CD4-positive, CD25-positive, alpha-beta regulatory T cell (primary cell): ENCODE results near the gene NAA20. TPM values are rescaled to one million over a fixed set of nuclear protein-coding genes. Genes with fewer than 3 reads are reported as not detected.

Source experiments
- ATAC-seq, 2 donors: fragments of 150-1000 bp; cut with Tn5 transposase; one replicate each; pipeline ENCODE4 v1.10.0; 2021; ENCODE audit warnings: low read depth in 2 of 2, moderate number of reproducible peaks in 2 of 2, moderate library complexity in 1 of 2
- DNase-seq, 3 donors: peaks; one replicate each; pipeline versions ENCODE4 v3.0.0 to v3.0.0-alpha.2; 2012 to 2022; ENCODE audit warnings: mixed read lengths in 1 of 3
- H3K27ac ChIP-seq: one replicate; pipeline ENCODE4 v1.7.0; 2013; ENCODE audit warnings: mild to moderate bottlenecking, low read length; ENCODE audit not compliant: insufficient read depth, poor library complexity, severe bottlenecking
- H3K27me3 ChIP-seq: one replicate; pipeline ENCODE4 v1.7.0; 2013; ENCODE audit warnings: low read length; ENCODE audit not compliant: control insufficient read depth, insufficient read depth
- H3K36me3 ChIP-seq: one replicate; pipeline ENCODE4 v1.7.0; 2013; ENCODE audit warnings: mild to moderate bottlenecking, low read length, moderate library complexity; ENCODE audit not compliant: control insufficient read depth, insufficient read depth
- H3K4me1 ChIP-seq: 2 replicates; pipeline ENCODE4 v1.7.0; 2013; ENCODE audit warnings: mild to moderate bottlenecking, low read length; ENCODE audit not compliant: insufficient read depth, control insufficient read depth, poor library complexity, severe bottlenecking
- H3K4me3 ChIP-seq: one replicate; pipeline ENCODE4 v1.7.0; 2013; ENCODE audit warnings: low read depth, mild to moderate bottlenecking, low read length, moderate library complexity
- H3K9me3 ChIP-seq, 2 experiments: 1 replicate in 1 of 2; 2 replicates in 1 of 2; pipeline ENCODE4 v1.7.0; 2013; ENCODE audit warnings: low read length in 2 of 2, mild to moderate bottlenecking in 1 of 2, moderate library complexity in 1 of 2; ENCODE audit not compliant: control insufficient read depth in 2 of 2
- H3K27ac Mint-ChIP-seq, 3 donors: one replicate each; pipeline ENCODE4 v1.8.0; 2020 to 2022; ENCODE audit warnings: mild to moderate bottlenecking in 3 of 3, mixed read lengths in 3 of 3, moderate library complexity in 2 of 3
- H3K27me3 Mint-ChIP-seq: one replicate; pipeline ENCODE4 v1.8.0; 2022; ENCODE audit warnings: mild to moderate bottlenecking, mixed read lengths
- H3K36me3 Mint-ChIP-seq: one replicate; pipeline ENCODE4 v1.8.0; 2020; ENCODE audit warnings: mixed read lengths
- H3K4me1 Mint-ChIP-seq, 4 donors: one replicate each; pipeline ENCODE4 v1.8.0; 2020 to 2022; ENCODE audit warnings: mixed read lengths in 4 of 4, mild to moderate bottlenecking in 1 of 4
- H3K4me3 Mint-ChIP-seq, 4 donors: one replicate each; pipeline ENCODE4 v1.8.0; 2020 to 2022; ENCODE audit warnings: mild to moderate bottlenecking in 4 of 4, mixed read lengths in 4 of 4, moderate library complexity in 3 of 4
- H3K9me3 Mint-ChIP-seq, 7 donors: one replicate each; pipeline ENCODE4 v1.8.0; 2020 to 2022; ENCODE audit warnings: mixed read lengths in 7 of 7, mild to moderate bottlenecking in 3 of 7, moderate library complexity in 2 of 7
- polyA plus RNA-seq, 4 donors: library from polyadenylated mRNA; unstranded; fragments of 300-500 nt; fragmentation: Illumina TruSeq; gene quantifications; one replicate each; pipeline ENCODE4 v1.2.3, GENCODE V29; 2021
- total RNA-seq: library from RNA; stranded (reverse); gene quantifications from one replicate; pipeline ENCODE4 v1.2.3, GENCODE V29; 2022

The NAA20 gene
- total and polyA plus RNA-seq, 5 donors from 2014 or later, result 19.6 to 77.4 (median 69.9) TPM

DNA sequence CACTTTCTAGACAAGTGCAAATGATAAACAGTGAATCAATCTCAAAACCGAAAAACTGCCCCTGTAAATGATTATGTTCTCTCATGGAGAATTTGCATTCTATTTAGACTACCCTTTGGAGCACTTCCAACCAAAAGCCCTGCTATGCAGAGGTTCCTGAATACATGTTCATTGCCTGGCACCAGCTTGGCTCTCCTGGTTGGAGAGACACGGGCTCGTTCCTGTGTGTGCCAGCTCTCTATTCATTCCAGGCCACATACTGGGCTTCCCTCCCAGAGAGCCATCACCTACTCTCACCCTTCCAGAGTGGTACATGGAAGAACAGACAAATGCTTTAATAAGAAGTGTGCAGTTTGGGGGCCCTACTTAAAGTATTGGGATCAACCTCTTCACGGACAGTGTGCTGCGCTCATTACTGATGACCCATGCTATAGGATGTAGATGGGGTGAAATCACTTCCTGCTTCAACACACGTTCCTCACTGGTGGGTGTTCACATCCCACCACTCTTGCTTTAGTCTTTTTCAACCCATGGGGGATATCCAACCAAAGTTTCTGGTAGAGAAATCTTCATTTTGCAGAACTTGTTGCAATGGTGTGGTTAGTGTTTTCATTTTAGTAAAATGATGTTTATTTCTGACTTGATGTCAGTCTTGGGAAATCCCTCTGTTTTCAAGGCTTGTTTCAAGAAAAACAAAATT, 38.5 kb upstream of the NAA20 start:
- Mint-ChIP-seq H3K4me3 (no peak overlapping the region), H3K36me3 (no peaks in the 10 kb centered on the region), H3K9me3 (no peaks in the 10 kb centered on the region), H3K27ac (no peak overlapping the region), H3K4me1 (peaks cover 0 to 14% (median 5%) of the 10 kb centered on the region in 4 donors), H3K27me3 (peaks cover 11% of the 10 kb centered on the region)
- no peaks in the 10 kb centered on the region for H3K36me3 ChIP-seq
- ATAC-seq, result no peak
- no peak overlapping the region for H3K4me3 ChIP-seq
- H3K4me1 ChIP-seq, result no peaks in the 10 kb centered on the region
- DNase-seq, result no peak
- no peaks in the 10 kb centered on the region for H3K9me3 ChIP-seq
- H3K27me3 ChIP-seq, result no peaks in the 10 kb centered on the region
- no peak overlapping the region for H3K27ac ChIP-seq

- Mint-ChIP-seq H3K27ac (no peak overlapping the region), H3K36me3 (no peaks in the 10 kb centered on the region), H3K9me3 (peaks cover 0 to 2% (median 0%) of the 10 kb centered on the region in 7 donors), H3K27me3 (peaks cover 16% of the 10 kb centered on the region), H3K4me1 (peaks cover 0 to 12% (median 5%) of the 10 kb centered on the region in 4 donors), H3K4me3 (no peak overlapping the region)
- DNase-seq, result no peak
- no peaks in the 10 kb centered on the region for H3K9me3 ChIP-seq
- H3K27me3 ChIP-seq, result no peaks in the 10 kb centered on the region
- no peaks in the 10 kb centered on the region for H3K4me1 ChIP-seq
- H3K4me3 ChIP-seq, result no peak overlapping the region
- H3K27ac ChIP-seq, result no peak overlapping the region
- no peak for ATAC-seq
- H3K36me3 ChIP-seq, result no peaks in the 10 kb centered on the region
Measured at GRCh38 chr20:19981031-19981451, 36.1 kb upstream of the NAA20 start.

DNA sequence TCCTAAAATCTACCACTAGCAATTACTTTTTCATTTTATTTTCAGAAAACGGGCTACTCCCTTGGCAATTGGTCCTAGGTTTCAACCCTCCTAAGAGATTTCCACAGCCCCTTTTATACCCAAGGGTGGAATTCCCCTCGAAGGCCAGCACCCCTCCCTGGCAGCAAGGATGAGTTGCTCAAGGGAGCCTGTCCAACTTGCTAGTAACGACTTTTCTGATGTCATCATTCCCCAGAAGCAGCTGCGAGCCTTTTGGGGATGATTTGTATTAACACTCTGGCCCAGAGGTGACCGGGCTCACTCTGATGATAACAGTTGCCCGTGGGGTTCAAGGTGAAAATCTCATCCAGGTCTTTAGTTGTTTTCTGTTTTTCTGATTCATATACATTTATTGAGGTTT, 30.7 kb upstream of the NAA20 start:
- H3K27ac Mint-ChIP-seq, result no peak overlapping the region

DNA sequence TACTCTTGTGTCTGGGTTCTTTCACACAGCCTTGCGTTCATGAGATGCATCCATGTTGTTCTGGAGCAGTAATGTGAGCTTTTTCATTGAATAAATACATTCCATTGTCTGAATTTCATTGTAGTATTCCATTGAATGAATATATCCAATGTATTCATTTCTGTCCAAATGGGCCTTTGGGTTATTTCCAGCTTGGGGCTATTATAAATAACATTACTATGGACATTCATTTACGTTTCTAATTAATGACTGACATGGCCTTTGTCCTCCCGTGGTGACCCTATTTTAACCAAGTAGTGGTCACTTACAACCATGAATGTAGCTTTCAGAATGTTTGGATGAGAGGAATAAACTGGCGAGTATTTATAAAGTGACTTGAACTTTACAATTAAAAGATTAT, 30.1 kb upstream of the NAA20 start:
- DNase-seq (no peak), ATAC-seq (no peak)
- Mint-ChIP-seq H3K4me3 (no peak overlapping the region), H3K9me3 (peaks cover 0 to 2% (median 0%) of the 10 kb centered on the region in 7 donors), H3K4me1 (no peaks in the 10 kb centered on the region), H3K36me3 (no peaks in the 10 kb centered on the region), H3K27me3 (peaks cover 15% of the 10 kb centered on the region), H3K27ac (no peak overlapping the region)
- H3K27ac ChIP-seq, result no peak overlapping the region
- H3K4me3 ChIP-seq, result no peak overlapping the region
- no peaks in the 10 kb centered on the region for H3K9me3 ChIP-seq
- H3K27me3 ChIP-seq, result no peaks in the 10 kb centered on the region
- H3K36me3 ChIP-seq, result no peaks in the 10 kb centered on the region
- no peaks in the 10 kb centered on the region for H3K4me1 ChIP-seq

More for the DNA sequence above, 30.7 kb upstream of the NAA20 start:
- DNase-seq (no peak), ATAC-seq (no peak)
- Histone ChIP-seq H3K36me3 (no peaks in the 10 kb centered on the region), H3K27ac (no peak overlapping the region), H3K27me3 (no peaks in the 10 kb centered on the region), H3K4me3 (no peak overlapping the region), H3K9me3 (no peaks in the 10 kb centered on the region), H3K4me1 (no peaks in the 10 kb centered on the region)
- peaks cover 14% of the 10 kb centered on the region for H3K27me3 Mint-ChIP-seq
- H3K36me3 Mint-ChIP-seq, result no peaks in the 10 kb centered on the region
- peaks cover 0 to 2% (median 0%) of the 10 kb centered on the region in 7 donors for H3K9me3 Mint-ChIP-seq
- no peak overlapping the region for H3K4me3 Mint-ChIP-seq
- no peaks in the 10 kb centered on the region for H3K4me1 Mint-ChIP-seq

GRCh38 chr20:19990850-19991249, 26.3 kb upstream of the NAA20 start:
- Mint-ChIP-seq H3K36me3 (no peaks in the 10 kb centered on the region), H3K27me3 (peaks cover 17% of the 10 kb centered on the region), H3K27ac (no peak overlapping the region), H3K4me3 (no peak overlapping the region), H3K4me1 (peaks cover 0 to 5% (median under 1%) of the 10 kb centered on the region in 4 donors), H3K9me3 (no peaks in the 10 kb centered on the region)
- no peak overlapping the region for H3K4me3 ChIP-seq
- no peaks in the 10 kb centered on the region for H3K27me3 ChIP-seq
- no peaks in the 10 kb centered on the region for H3K9me3 ChIP-seq
- DNase-seq, result no peak
- H3K27ac ChIP-seq, result no peak overlapping the region
- ATAC-seq, result no peak
- H3K4me1 ChIP-seq, result no peaks in the 10 kb centered on the region
- H3K36me3 ChIP-seq, result no peaks in the 10 kb centered on the region

- Mint-ChIP-seq H3K27me3 (peaks cover 14% of the 10 kb centered on the region), H3K4me3 (no peak overlapping the region), H3K9me3 (no peaks in the 10 kb centered on the region), H3K27ac (no peak overlapping the region), H3K4me1 (peaks cover 0 to 5% (median under 1%) of the 10 kb centered on the region in 4 donors), H3K36me3 (no peaks in the 10 kb centered on the region)
- no peak overlapping the region for H3K4me3 ChIP-seq
- no peak for ATAC-seq
- no peaks in the 10 kb centered on the region for H3K27me3 ChIP-seq
- H3K36me3 ChIP-seq, result no peaks in the 10 kb centered on the region
- H3K27ac ChIP-seq, result no peak overlapping the region
- no peak for DNase-seq
- H3K9me3 ChIP-seq, result no peaks in the 10 kb centered on the region
- no peaks in the 10 kb centered on the region for H3K4me1 ChIP-seq
Measured at GRCh38 chr20:19991308-19991707, 25.9 kb upstream of the NAA20 start.

DNA sequence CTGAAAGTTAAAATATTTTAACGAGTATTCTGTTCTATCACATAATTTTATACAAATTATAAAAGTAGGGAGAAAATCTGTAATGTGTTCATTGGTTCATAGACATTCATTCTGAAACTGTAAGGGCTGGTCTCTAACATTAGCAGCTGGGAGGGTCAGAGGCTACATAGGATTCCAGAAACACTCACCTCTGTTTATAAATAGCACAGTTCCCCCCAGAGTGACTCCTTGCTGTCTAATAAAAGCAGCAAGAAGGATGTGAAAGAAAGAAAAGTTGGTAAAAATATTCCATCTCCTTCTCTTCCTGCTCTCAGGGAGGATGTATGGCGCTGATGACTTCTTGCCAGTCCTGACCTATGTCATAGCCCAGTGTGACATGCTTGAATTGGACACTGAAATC, 25.3 kb upstream of the NAA20 start:
- DNase-seq (no peak), ATAC-seq (no peak)
- Histone ChIP-seq H3K4me1 (no peaks in the 10 kb centered on the region), H3K27ac (no peak overlapping the region), H3K36me3 (no peaks in the 10 kb centered on the region), H3K9me3 (no peaks in the 10 kb centered on the region), H3K4me3 (no peak overlapping the region), H3K27me3 (no peaks in the 10 kb centered on the region)
- Mint-ChIP-seq H3K4me1 (peaks cover 0 to 5% (median under 1%) of the 10 kb centered on the region in 4 donors), H3K27ac (no peak overlapping the region), H3K36me3 (no peaks in the 10 kb centered on the region), H3K27me3 (peaks cover 14% of the 10 kb centered on the region), H3K4me3 (no peak overlapping the region), H3K9me3 (no peaks in the 10 kb centered on the region)
